Tibial artery (tissue), 4 donors: Measurements from ENCODE around the gene SLC16A11.

Experiments used
- DNase-seq, 2 donors: peaks; one replicate each; pipeline ENCODE4 v3.0.0-alpha.2; 2019
- H3K27ac ChIP-seq, 2 donors: fragments of 200-600 bp; sonication (generic) in 1 of 2; 1 replicate in 1 of 2; 2 replicates in 1 of 2; pipeline ENCODE4 v1.5.1; 2018 to 2019; ENCODE audit warnings: mild to moderate bottlenecking in 1 of 2
- H3K27me3 ChIP-seq, 2 donors: fragments of 200-600 bp; sonication (generic) in 1 of 2; one replicate each; pipeline versions ENCODE4 v1.5.1 to v1.6.0; 2016 to 2019
- H3K36me3 ChIP-seq, 3 donors: fragments of 200-600 bp; sonication (generic) in 2 of 3; one replicate each; pipeline ENCODE4 v1.5.1; 2016 to 2019; ENCODE audit warnings: mild to moderate bottlenecking in 2 of 3
- H3K4me1 ChIP-seq, 4 donors: fragments of 200-600 bp; sonication (generic) in 2 of 4; 1 replicate in 3 of 4; 2 replicates in 1 of 4; pipeline ENCODE4 v1.5.1; 2016 to 2019
- H3K4me3 ChIP-seq, 2 donors: fragments of 200-600 bp; sonication (generic) in 1 of 2; 1 replicate in 1 of 2; 2 replicates in 1 of 2; pipeline ENCODE4 v1.5.1; 2018 to 2019; ENCODE audit warnings: mild to moderate bottlenecking in 2 of 2
- H3K9me3 ChIP-seq, 3 donors: fragments of 200-600 bp; sonication (generic) in 1 of 3; one replicate each; pipeline ENCODE4 v1.5.1; 2016 to 2019
- intact Hi-C: fragments of 100-400 bp; cut with DNase I; formaldehyde crosslinking; loops from one replicate; pipeline ENCODE4 v1.15.0; 2023; ENCODE audit warnings: low total_unique reads
- TF ChIP-seq, protein P1 (sequence below), 2 experiments: fragments of 200-600 bp in 1 of 2; fragments of 450-650 bp in 1 of 2; IDR thresholded peaks; one replicate each; pipeline ENCODE4 v1.5.1; 2017 to 2019; ENCODE audit warnings: antibody characterized with exemption in 2 of 2, mild to moderate bottlenecking in 1 of 2, moderate library complexity in 1 of 2

The SLC16A11 gene

GRCh38 chr17:6998855-6999508, 44.9 kb downstream of the SLC16A11 start:
- Histone ChIP-seq H3K27ac (no peak overlapping the region), H3K27me3 (peaks cover 0 to 11% of the 10 kb centered on the region in 2 donors), H3K4me3 (no peak overlapping the region), H3K9me3 (no peaks in the 10 kb centered on the region), H3K36me3 (peaks cover 24 to 65% (median 59%) of the 10 kb centered on the region in 3 donors), H3K4me1 (peaks cover 3 to 15% (median 13%) of the 10 kb centered on the region in 4 donors)
- DNase-seq = no peak
- TF ChIP-seq, protein P1, sequence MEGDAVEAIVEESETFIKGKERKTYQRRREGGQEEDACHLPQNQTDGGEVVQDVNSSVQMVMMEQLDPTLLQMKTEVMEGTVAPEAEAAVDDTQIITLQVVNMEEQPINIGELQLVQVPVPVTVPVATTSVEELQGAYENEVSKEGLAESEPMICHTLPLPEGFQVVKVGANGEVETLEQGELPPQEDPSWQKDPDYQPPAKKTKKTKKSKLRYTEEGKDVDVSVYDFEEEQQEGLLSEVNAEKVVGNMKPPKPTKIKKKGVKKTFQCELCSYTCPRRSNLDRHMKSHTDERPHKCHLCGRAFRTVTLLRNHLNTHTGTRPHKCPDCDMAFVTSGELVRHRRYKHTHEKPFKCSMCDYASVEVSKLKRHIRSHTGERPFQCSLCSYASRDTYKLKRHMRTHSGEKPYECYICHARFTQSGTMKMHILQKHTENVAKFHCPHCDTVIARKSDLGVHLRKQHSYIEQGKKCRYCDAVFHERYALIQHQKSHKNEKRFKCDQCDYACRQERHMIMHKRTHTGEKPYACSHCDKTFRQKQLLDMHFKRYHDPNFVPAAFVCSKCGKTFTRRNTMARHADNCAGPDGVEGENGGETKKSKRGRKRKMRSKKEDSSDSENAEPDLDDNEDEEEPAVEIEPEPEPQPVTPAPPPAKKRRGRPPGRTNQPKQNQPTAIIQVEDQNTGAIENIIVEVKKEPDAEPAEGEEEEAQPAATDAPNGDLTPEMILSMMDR (IDR thresholded peaks at IDR 0.05) = no peak
- intact Hi-C loops = no loop called here

DNA sequence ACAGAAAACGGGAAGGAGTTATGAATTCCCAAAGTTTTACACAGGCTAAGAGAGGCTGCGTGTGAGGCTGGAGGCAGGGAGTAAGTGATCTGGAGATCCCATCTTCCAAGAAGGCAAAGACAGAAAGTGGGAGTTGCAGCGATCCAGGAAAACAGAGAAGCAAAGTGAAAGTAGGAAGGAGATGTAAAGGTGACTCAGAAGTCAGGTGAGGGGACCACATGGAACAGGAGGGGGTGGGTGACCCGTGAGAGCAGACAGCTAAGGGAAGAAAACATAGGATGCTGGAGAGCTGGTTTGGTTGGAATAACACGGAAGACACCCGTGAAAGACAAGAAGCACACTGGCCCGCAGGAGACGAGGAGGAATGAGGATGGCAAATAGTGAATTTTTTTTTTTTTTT, 46.7 kb downstream of the SLC16A11 start:
- Histone ChIP-seq H3K36me3 (peaks cover 14 to 51% (median 46%) of the 10 kb centered on the region in 3 donors), H3K4me1 (peaks cover 3 to 15% (median 13%) of the 10 kb centered on the region in 4 donors), H3K9me3 (no peaks in the 10 kb centered on the region), H3K4me3 (no peak overlapping the region), H3K27ac (no peak overlapping the region), H3K27me3 (peaks cover 0 to 11% of the 10 kb centered on the region in 2 donors)
- intact Hi-C loops = no loop called here
- DNase-seq = no peak
- TF ChIP-seq, protein P1 (IDR thresholded peaks at IDR 0.05) = no peak

DNA sequence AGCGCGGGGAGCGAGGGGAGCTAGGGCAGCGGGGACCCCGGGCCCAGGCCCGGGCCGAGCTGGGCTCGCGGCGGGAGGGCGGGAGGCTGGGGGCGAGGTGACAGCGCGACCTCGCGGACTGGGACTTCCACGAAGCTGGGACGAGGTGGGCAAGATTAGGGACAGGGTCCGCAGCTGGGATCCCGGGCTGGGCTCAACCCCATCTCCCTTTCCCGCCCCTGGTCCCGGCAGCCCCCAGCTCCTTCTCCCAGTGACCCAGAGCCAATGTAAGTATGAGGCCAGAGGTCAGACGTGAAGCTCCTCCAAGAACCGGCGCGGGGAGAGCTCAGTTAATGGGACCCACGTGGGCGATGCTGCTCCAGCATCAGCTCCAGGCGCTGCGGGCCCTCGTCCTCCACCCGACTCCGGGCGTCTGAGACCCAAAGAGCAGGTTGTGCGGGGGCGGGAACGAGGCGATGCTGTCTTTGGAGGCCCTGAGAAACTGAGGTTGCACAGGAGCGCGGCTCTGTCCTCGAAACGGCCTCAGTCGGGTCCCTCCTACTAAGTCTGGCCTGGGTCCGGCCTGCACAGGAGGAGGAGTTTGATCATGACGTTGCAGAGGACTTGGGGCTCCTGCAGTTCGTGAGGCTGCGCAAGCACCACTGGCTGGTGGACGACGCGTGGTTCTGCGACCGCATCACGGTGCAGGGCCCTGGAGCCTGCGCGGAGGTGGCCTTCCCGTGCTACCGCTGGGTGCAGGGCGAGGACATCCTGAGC, 47.5 kb downstream of the SLC16A11 start:
- no peak overlapping the region for H3K27ac ChIP-seq
- TF ChIP-seq, protein P1 (IDR thresholded peaks at IDR 0.05) = no peak
- intact Hi-C loops = no loop called here
- H3K9me3 ChIP-seq = no peaks in the 10 kb centered on the region
- DNase-seq = no peak
- H3K4me3 ChIP-seq = peak overlapping the region; percentile 30 to 39
- H3K4me1 ChIP-seq = peaks cover 3 to 15% (median 13%) of the 10 kb centered on the region in 4 donors
- peaks cover 0 to 11% of the 10 kb centered on the region in 2 donors for H3K27me3 ChIP-seq
- H3K36me3 ChIP-seq = peaks cover 7 to 43% (median 38%) of the 10 kb centered on the region in 3 donors

DNA sequence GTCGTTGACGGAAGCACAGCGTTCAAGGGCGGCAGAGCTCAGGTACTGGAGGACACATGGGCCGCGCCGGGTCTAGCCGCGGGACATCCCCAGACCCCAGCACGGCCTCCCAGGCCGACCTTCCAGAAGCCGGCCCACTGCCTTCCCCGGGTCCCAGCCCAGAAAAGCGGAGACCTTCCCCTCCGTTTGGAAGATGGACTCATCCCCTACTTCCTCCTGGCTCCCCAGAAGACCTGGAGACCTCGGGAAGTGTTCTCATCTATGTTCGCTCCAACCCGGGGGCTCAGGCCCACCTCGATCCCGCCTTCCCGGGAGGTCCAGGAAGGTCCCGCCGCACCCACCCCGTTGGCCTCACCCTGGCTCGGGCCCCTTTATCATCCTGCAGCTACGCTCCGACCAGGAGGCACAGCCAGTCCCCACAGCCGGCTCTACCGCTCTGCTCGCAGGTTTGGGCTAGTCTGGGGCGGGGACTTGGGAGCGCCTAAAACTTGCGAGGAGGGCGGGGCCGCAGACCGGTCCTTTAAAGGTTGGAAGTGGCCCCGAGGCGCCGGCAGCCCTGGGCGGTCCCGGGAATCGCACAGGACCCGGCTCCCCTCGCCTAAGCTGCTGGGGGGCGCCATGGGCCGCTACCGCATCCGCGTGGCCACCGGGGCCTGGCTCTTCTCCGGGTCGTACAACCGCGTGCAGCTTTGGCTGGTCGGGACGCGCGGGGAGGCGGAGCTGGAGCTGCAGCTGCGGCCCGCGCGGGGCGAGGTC, 48.2 kb downstream of the SLC16A11 start, which contains the start of gene ALOX12:
Gene ALOX12, plus strand, starts transcription at position 550 of the 756 bp plus-strand sequence. Its CDS starts 69 bp downstream, at position 619.
- H3K9me3 ChIP-seq = no peaks in the 10 kb centered on the region
- intact Hi-C loops = no loop called here
- H3K4me1 ChIP-seq = peaks cover 3 to 15% (median 13%) of the 10 kb centered on the region in 4 donors
- no peak within 1 kb of the TSS for H3K27ac ChIP-seq
- peak within 1 kb of the TSS; percentile 30 to 39 for H3K4me3 ChIP-seq
- H3K27me3 ChIP-seq = peaks cover 0 to 11% of the 10 kb centered on the region in 2 donors
- peaks cover 0 to 36% (median 33%) of the 10 kb centered on the region in 3 donors for H3K36me3 ChIP-seq
- TF ChIP-seq, protein P1 (IDR thresholded peaks at IDR 0.05) = no peak
- DNase-seq = no peak

DNA sequence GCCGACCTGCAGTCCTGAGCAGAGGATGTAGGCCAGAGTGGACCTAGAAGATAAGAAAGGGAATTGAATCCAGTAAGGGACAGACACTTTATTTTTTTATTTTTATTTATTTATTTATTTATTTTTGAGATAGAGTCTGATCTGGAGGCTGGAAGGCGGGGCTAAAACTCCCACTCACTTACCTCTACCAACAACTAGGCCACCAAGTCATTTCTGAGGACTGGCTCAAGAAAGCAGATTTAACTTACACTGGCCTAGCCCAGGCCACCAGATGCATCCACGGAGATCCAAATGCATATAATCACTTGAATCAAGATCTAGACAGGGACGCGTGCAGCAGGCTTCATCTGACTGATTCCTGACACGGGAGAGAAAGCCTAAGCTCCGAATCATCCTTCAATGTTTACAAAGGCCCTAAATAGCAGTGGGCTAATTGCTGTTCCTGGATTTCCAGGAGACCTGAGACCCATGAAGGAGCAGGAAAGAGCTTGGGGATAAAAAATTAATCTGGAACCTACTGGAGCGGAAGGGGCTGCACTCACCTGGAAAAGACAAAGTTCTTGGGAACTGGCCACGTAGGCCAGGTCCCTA, 49.1 kb downstream of the SLC16A11 start:
- intact Hi-C loops = no loop called here
- Histone ChIP-seq H3K4me3 (no peak overlapping the region), H3K36me3 (peaks cover 0 to 27% (median 27%) of the 10 kb centered on the region in 3 donors), H3K4me1 (peaks cover 3 to 15% (median 13%) of the 10 kb centered on the region in 4 donors), H3K27me3 (peaks cover 0 to 11% of the 10 kb centered on the region in 2 donors), H3K27ac (no peak overlapping the region), H3K9me3 (no peaks in the 10 kb centered on the region)
- DNase-seq = no peak
- TF ChIP-seq, protein P1 (IDR thresholded peaks at IDR 0.05) = no peak
